Loucy (cell line): ENCODE data around the gene GPC5.

ENCODE experiments used
- H2AFZ ChIP-seq: fragments of 200-600 bp; sonication (generic); 2 replicates; pipeline ENCODE4 v1.6.0; 2016; ENCODE audit warnings: antibody characterized with exemption, mild to moderate bottlenecking, low read length, moderate library complexity
- H3F3A ChIP-seq: fragments of 200-600 bp; 2 replicates; pipeline ENCODE4 v1.6.0; 2016; ENCODE audit warnings: antibody characterized with exemption, low read depth, mild to moderate bottlenecking
- H3K27me3 ChIP-seq: fragments of 200-600 bp; sonication (generic); 2 replicates; pipeline ENCODE4 v1.6.1; 2014; ENCODE audit warnings: low read length, mild to moderate bottlenecking; ENCODE audit not compliant: insufficient read depth, poor library complexity, severe bottlenecking
- H3K36me3 ChIP-seq: fragments of 200-600 bp; sonication (generic); 2 replicates; pipeline ENCODE4 v1.6.1; 2016; ENCODE audit warnings: low read length; ENCODE audit not compliant: insufficient read depth
- H3K4me1 ChIP-seq: fragments of 200-600 bp; sonication (generic); 2 replicates; pipeline ENCODE4 v1.5.1; 2014; ENCODE audit warnings: low read length, mild to moderate bottlenecking; ENCODE audit not compliant: insufficient read depth, poor library complexity, severe bottlenecking
- H3K4me2 ChIP-seq: fragments of 200-600 bp; sonication (generic); 2 replicates; pipeline ENCODE4 v1.6.0; 2014; ENCODE audit warnings: antibody characterized with exemption, low read length, low read depth, mild to moderate bottlenecking; ENCODE audit not compliant: poor library complexity, severe bottlenecking
- H3K4me3 ChIP-seq: fragments of 200-600 bp; sonication (generic); 2 replicates; pipeline ENCODE4 v1.5.1; 2014; ENCODE audit warnings: low read length, mild to moderate bottlenecking, mixed read lengths; ENCODE audit not compliant: poor library complexity, severe bottlenecking
- H3K79me2 ChIP-seq: fragments of 200-600 bp; sonication (generic); 2 replicates; pipeline ENCODE4 v1.6.1; 2014; ENCODE audit warnings: low read length; ENCODE audit not compliant: insufficient read depth
- H3K9ac ChIP-seq: fragments of 200-600 bp; sonication (generic); 2 replicates; pipeline ENCODE4 v1.6.0; 2014; ENCODE audit warnings: mild to moderate bottlenecking, low read depth, low read length, moderate library complexity; ENCODE audit not compliant: poor library complexity, severe bottlenecking
- H3K9me2 ChIP-seq: fragments of 200-600 bp; sonication (generic); replicated peaks from 2 replicates; pipeline ENCODE4 v1.6.1; 2016; ENCODE audit warnings: low read depth, low read length, mixed read lengths
- H3K9me3 ChIP-seq: fragments of 200-600 bp; sonication (generic); 2 replicates; pipeline ENCODE4 v1.6.1; 2014; ENCODE audit warnings: mild to moderate bottlenecking, antibody characterized with exemption, low read length, low read depth; ENCODE audit not compliant: insufficient read depth
- H4K20me1 ChIP-seq: fragments of 200-600 bp; sonication (generic); 2 replicates; pipeline ENCODE4 v1.6.0; 2014; ENCODE audit warnings: antibody characterized with exemption, low read length, mild to moderate bottlenecking; ENCODE audit not compliant: insufficient read depth, poor library complexity, severe bottlenecking
- CTCF ChIP-seq: fragments of 200-600 bp; sonication (generic); conservative IDR thresholded peaks from 2 replicates; pipeline ENCODE4 v1.5.1; 2014; ENCODE audit warnings: mild to moderate bottlenecking, antibody characterized with exemption, low read length
- EZH2phosphoT487 ChIP-seq: fragments of 200-600 bp; IDR thresholded peaks from 2 replicates; pipeline ENCODE4 v1.6.1; 2018; ENCODE audit warnings: antibody characterized with exemption, mild to moderate bottlenecking, moderate library complexity, borderline replicate concordance

GPC5 gene

GRCh38 chr13:91586609-91587008 is 188.2 kb downstream of the GPC5 start:
- H3K4me1 ChIP-seq = no peaks in the 10 kb centered on the region
- H4K20me1 ChIP-seq = no peaks in the 10 kb centered on the region
- H3F3A ChIP-seq = no peaks in the 10 kb centered on the region
- no peak overlapping the region for H2AFZ ChIP-seq
- H3K4me2 ChIP-seq = no peak overlapping the region
- H3K9me2 ChIP-seq = no peaks in the 10 kb centered on the region
- H3K9ac ChIP-seq = no peak overlapping the region
- H3K27me3 ChIP-seq = no peaks in the 10 kb centered on the region
- no peak for TF ChIP-seq EZH2phosphoT487
- TF ChIP-seq CTCF = no peak
- H3K4me3 ChIP-seq = no peak overlapping the region
- no peaks in the 10 kb centered on the region for H3K36me3 ChIP-seq
- no peaks in the 10 kb centered on the region for H3K9me3 ChIP-seq
- no peaks in the 10 kb centered on the region for H3K79me2 ChIP-seq

GRCh38 chr13:91588541-91588940 is 190.1 kb downstream of the GPC5 start:
- Histone ChIP-seq H3K4me2 (no peak overlapping the region), H3K9me3 (no peaks in the 10 kb centered on the region), H3F3A (no peaks in the 10 kb centered on the region), H3K4me1 (no peaks in the 10 kb centered on the region), H3K79me2 (no peaks in the 10 kb centered on the region), H3K9me2 (no peaks in the 10 kb centered on the region), H3K36me3 (no peaks in the 10 kb centered on the region), H2AFZ (no peak overlapping the region), H3K4me3 (no peak overlapping the region), H3K9ac (no peak overlapping the region), H4K20me1 (no peaks in the 10 kb centered on the region), H3K27me3 (no peaks in the 10 kb centered on the region)
- TF ChIP-seq EZH2phosphoT487 = no peak
- TF ChIP-seq CTCF = no peak

GRCh38 chr13:91592056-91593014 is 193.9 kb downstream of the GPC5 start:
- H3K79me2 ChIP-seq = no peaks in the 10 kb centered on the region
- no peak overlapping the region for H3K9ac ChIP-seq
- H3K9me3 ChIP-seq = no peaks in the 10 kb centered on the region
- no peak overlapping the region for H3K4me2 ChIP-seq
- H3K36me3 ChIP-seq = no peaks in the 10 kb centered on the region
- no peaks in the 10 kb centered on the region for H4K20me1 ChIP-seq
- TF ChIP-seq EZH2phosphoT487 (no peak), CTCF (no peak)
- H3K27me3 ChIP-seq = no peaks in the 10 kb centered on the region
- no peaks in the 10 kb centered on the region for H3K9me2 ChIP-seq
- H3K4me3 ChIP-seq = no peak overlapping the region
- no peaks in the 10 kb centered on the region for H3K4me1 ChIP-seq
- H2AFZ ChIP-seq = no peak overlapping the region
- no peaks in the 10 kb centered on the region for H3F3A ChIP-seq
